K562 (cell line): Measurements from ENCODE around the gene NMRK1. TPM values are rescaled to one million over a fixed set of nuclear protein-coding genes. Genes with fewer than 3 reads are reported as not detected.

ENCODE experiments used
- CEBPG ChIP-seq, 3 experiments: fragments of 200-800 bp in 1 of 3; sonication (Bioruptor generic) in 1 of 3; sonication (generic) in 1 of 3; formaldehyde crosslinking in 1 of 3; IDR thresholded peaks in 2 of 3; conservative IDR thresholded peaks in 1 of 3; 2 replicates each; pipeline versions ENCODE4 v1.6.1 to v1.8.0; 2016 to 2022; ENCODE audit warnings: missing compliant biosample characterization in 2 of 3, missing genetic modification characterization in 2 of 3, mild to moderate bottlenecking in 1 of 3, missing genetic modification reagents in 1 of 3
- CUX1 ChIP-seq: fragments of 200-800 bp; sonication (Bioruptor generic); IDR thresholded peaks from 2 replicates; pipeline ENCODE4 v1.6.1; 2016; ENCODE audit warnings: missing genetic modification characterization, missing compliant biosample characterization
- EZH2 ChIP-seq: IDR thresholded peaks from 2 replicates; pipeline ENCODE4 v1.6.1; 2012; ENCODE audit warnings: low read depth, mild to moderate bottlenecking, inconsistent platforms, low read length, borderline replicate concordance
- GABPB1 ChIP-seq: sonication (generic); formaldehyde crosslinking; IDR thresholded peaks from 2 replicates; pipeline ENCODE4 v1.8.0; 2022; ENCODE audit warnings: mild to moderate bottlenecking, missing genetic modification reagents
- JUND ChIP-seq, 2 experiments: IDR thresholded peaks; 2 replicates in 1 of 2; 3 replicates in 1 of 2; pipeline ENCODE4 v1.6.1; 2011; ENCODE audit warnings: borderline replicate concordance in 2 of 2, low read depth in 2 of 2, low read length in 2 of 2, improper control_type of control experiment in 1 of 2, missing biosample characterization in 1 of 2, missing genetic modification characterization in 1 of 2, missing genetic modification reagents in 1 of 2
- KDM2B ChIP-seq: fragments of 250-450 bp; sonication (Bioruptor Pico); IDR thresholded peaks from 2 replicates; pipeline ENCODE4 v1.8.0; 2021; ENCODE audit warnings: mild to moderate bottlenecking, moderate library complexity
- NFIC ChIP-seq: fragments of 450-650 bp; IDR thresholded peaks from 2 replicates; pipeline ENCODE4 v1.6.1; 2017; ENCODE audit warnings: mild to moderate bottlenecking, inconsistent platforms
- NFYB ChIP-seq: IDR thresholded peaks from 2 replicates; pipeline ENCODE4 v1.6.1; 2011; ENCODE audit warnings: mild to moderate bottlenecking, moderate library complexity; ENCODE audit not compliant: insufficient read length; ENCODE audit errors: extremely low read depth
- NR2C2 ChIP-seq, 2 experiments: fragments of 200-800 bp in 1 of 2; sonication (Bioruptor generic) in 1 of 2; sonication (generic) in 1 of 2; formaldehyde crosslinking in 1 of 2; IDR thresholded peaks; 2 replicates each; pipeline versions ENCODE4 v1.6.1 to v1.8.0; 2016 to 2022; ENCODE audit warnings: mild to moderate bottlenecking in 1 of 2, missing compliant biosample characterization in 1 of 2, missing genetic modification characterization in 1 of 2, missing genetic modification reagents in 1 of 2
- SPI1 ChIP-seq: IDR thresholded peaks from 2 replicates; pipeline ENCODE4 v1.6.1; 2011; ENCODE audit warnings: low read depth, low read length, control low read depth, borderline replicate concordance
- SRF ChIP-seq, 2 experiments: fragments of 250-450, 450-650 bp in 1 of 2; sonication (Bioruptor Pico) in 1 of 2; sonication (generic) in 1 of 2; formaldehyde crosslinking; IDR thresholded peaks; 2 replicates each; pipeline versions ENCODE4 v1.5.0 to v1.5.1; 2020 to 2022; ENCODE audit warnings: mild to moderate bottlenecking in 1 of 2, missing genetic modification reagents in 1 of 2
- ZNF511 ChIP-seq: sonication (generic); formaldehyde crosslinking; IDR thresholded peaks from 2 replicates; pipeline ENCODE4 v1.8.0; 2022; ENCODE audit warnings: mild to moderate bottlenecking, missing genetic modification reagents
- ZNF609 ChIP-seq: sonication (generic); formaldehyde crosslinking; IDR thresholded peaks from 2 replicates; pipeline ENCODE4 v1.8.1; 2023; ENCODE audit warnings: missing genetic modification reagents, mild to moderate bottlenecking, borderline replicate concordance
- polyA plus RNA-seq, 8 experiments: library from polyadenylated mRNA; depleted of rRNA in 4 of 8; stranded (reverse) in 5 of 8; unstranded in 3 of 8; fragments of >200 nt; fragmentation: Nextera tagmentation in 2 of 8; fragmentation: Illumina TruSeq in 1 of 8; extraction: Ambion mirVana in 2 of 8; extraction: Trizol in 1 of 8; gene quantifications; 2 replicates each; pipeline versions ENCODE4 v1.2.1 to v1.2.3, GENCODE V29; 2011 to 2014; ENCODE audit warnings: inconsistent platforms in 1 of 8, missing spikeins in 1 of 8
- total RNA-seq, 7 experiments: library from RNA; depleted of rRNA in 6 of 7; stranded (reverse); fragments of >200 nt in 6 of 7; fragmentation: Illumina TruSeq in 2 of 7; extraction: Trizol in 2 of 7; gene quantifications; 2 replicates each; pipeline versions ENCODE4 v1.2.1 to v1.2.3, GENCODE V29; 2011 to 2021; ENCODE audit warnings: low replicate concordance in 1 of 7

Gene NMRK1
- total and polyA plus RNA-seq, 9 of the 15 experiments (the other 6 are each of a cell fraction or from before 2014, with no cell fraction given): 1.1 to 3.5 (median 1.7) TPM

- no peak for TF ChIP-seq CUX1 (CRISPR knock-in tag)
- no peak for TF ChIP-seq NFIC
- TF ChIP-seq GABPB1 (CRISPR knock-in tag): no peak
- no peak for TF ChIP-seq ZNF511
- peak; percentile 49; the same call in 1 of the 2 replicates for TF ChIP-seq CEBPG (CRISPR knock-in tag; IDR thresholded peaks at IDR 0.05)
- peak in 1 of 2 experiments; percentile 45; a peak in 2 of 4 replicates for TF ChIP-seq CEBPG (tag; conservative IDR thresholded peaks at IDR 0.05 in 1 of 2, IDR thresholded peaks at IDR 0.05 in 1 of 2)
- TF ChIP-seq JUND (IDR thresholded peaks at IDR 0.05; ENCODE audit: borderline replicate concordance, low read depth, low read length): peak; percentile 56; the same call in 1 of the 2 replicates
- TF ChIP-seq JUND (tag; IDR thresholded peaks at IDR 0.05; ENCODE audit: borderline replicate concordance, low read depth, low read length): peak; percentile 12; the same call in 1 of the 3 replicates
- TF ChIP-seq SPI1: no peak
- no peak for TF ChIP-seq SRF (CRISPR knock-in tag; IDR thresholded peaks at IDR 0.05)
- no peak for TF ChIP-seq ZNF609
- TF ChIP-seq NFYB: no peak
- TF ChIP-seq NR2C2 (CRISPR knock-in tag; IDR thresholded peaks at IDR 0.05): no peak
- TF ChIP-seq NR2C2 (tag; IDR thresholded peaks at IDR 0.05): no peak
- no peak for TF ChIP-seq KDM2B
- TF ChIP-seq EZH2: no peak
Measured at GRCh38 chr9:75072895-75073294, 15.1 kb downstream of the NMRK1 start (continued).
